ENCODE results near the gene CPNE5. TPM values are rescaled to one million over a fixed set of nuclear protein-coding genes. Genes with fewer than 3 reads are reported as not detected.

CPNE5 gene
- total and polyA plus RNA-seq, 9 of the 15 experiments (the other 6 are each of a cell fraction or from before 2014, with no cell fraction given) = 0.14 to 1.0 (median 0.46) TPM; not detected in 2

GRCh38 chr6:36717871-36718540 lies 121.2 kb downstream of the CPNE5 start (continued):
- TF ChIP-seq, protein P1, sequence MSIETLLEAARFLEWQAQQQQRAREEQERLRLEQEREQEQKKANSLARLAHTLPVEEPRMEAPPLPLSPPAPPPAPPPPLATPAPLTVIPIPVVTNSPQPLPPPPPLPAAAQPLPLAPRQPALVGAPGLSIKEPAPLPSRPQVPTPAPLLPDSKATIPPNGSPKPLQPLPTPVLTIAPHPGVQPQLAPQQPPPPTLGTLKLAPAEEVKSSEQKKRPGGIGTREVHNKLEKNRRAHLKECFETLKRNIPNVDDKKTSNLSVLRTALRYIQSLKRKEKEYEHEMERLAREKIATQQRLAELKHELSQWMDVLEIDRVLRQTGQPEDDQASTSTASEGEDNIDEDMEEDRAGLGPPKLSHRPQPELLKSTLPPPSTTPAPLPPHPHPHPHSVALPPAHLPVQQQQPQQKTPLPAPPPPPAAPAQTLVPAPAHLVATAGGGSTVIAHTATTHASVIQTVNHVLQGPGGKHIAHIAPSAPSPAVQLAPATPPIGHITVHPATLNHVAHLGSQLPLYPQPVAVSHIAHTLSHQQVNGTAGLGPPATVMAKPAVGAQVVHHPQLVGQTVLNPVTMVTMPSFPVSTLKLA (conservative IDR thresholded peaks at IDR 0.05) = no peak
- no peak for TF ChIP-seq BCL6 (CRISPR knock-in tag; IDR thresholded peaks at IDR 0.05)
- no peak for TF ChIP-seq ZNF717 (CRISPR knock-in tag; IDR thresholded peaks at IDR 0.05)

DNA sequence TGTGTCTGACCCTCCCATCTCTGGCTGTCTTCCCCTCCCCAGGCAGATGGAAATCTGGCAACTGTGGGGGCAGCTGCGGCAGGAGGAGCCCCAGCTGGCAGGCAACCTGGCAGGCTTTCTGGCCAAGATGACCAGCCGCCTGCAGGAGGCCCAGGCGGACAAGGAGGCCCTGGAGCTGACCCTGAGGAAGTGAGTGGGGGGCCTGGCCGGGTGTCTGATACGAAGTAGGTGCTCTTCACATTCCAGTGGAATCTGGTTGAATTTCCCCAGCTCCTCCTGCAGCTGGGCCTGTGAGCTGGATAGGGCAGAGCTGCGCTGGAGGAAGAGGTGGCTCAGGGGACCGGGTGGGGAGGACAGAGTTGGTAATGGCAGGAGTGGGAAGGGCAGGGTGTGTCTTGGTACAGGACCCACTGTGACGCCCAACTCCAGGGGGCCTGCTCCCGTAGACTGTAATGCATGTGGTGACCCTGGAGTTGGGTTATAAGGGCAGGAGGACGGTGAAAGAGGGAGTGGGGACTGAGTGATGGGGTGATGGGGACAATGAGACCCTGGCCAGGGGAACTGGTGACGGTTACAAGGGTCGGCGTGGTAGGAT lies 121.9 kb downstream of the CPNE5 start:
- TF ChIP-seq FOXJ3 (CRISPR knock-in tag; IDR thresholded peaks at IDR 0.05) = no peak
- no peak for TF ChIP-seq ZNF780A (CRISPR knock-in tag; IDR thresholded peaks at IDR 0.05)
- TF ChIP-seq, protein P2, sequence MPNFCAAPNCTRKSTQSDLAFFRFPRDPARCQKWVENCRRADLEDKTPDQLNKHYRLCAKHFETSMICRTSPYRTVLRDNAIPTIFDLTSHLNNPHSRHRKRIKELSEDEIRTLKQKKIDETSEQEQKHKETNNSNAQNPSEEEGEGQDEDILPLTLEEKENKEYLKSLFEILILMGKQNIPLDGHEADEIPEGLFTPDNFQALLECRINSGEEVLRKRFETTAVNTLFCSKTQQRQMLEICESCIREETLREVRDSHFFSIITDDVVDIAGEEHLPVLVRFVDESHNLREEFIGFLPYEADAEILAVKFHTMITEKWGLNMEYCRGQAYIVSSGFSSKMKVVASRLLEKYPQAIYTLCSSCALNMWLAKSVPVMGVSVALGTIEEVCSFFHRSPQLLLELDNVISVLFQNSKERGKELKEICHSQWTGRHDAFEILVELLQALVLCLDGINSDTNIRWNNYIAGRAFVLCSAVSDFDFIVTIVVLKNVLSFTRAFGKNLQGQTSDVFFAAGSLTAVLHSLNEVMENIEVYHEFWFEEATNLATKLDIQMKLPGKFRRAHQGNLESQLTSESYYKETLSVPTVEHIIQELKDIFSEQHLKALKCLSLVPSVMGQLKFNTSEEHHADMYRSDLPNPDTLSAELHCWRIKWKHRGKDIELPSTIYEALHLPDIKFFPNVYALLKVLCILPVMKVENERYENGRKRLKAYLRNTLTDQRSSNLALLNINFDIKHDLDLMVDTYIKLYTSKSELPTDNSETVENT (CRISPR knock-in tag; IDR thresholded peaks at IDR 0.05) = no peak
- TF ChIP-seq ZNF778 (CRISPR knock-in tag; IDR thresholded peaks at IDR 0.05) = no peak
- Histone ChIP-seq H3K27me3 (ENCODE audit: control insufficient read depth in 2 of 2, insufficient read depth in 2 of 2, low read length in 2 of 2) (peaks cover 35 to 84% of the 10 kb centered on the region in 2 experiments), H2AFZ (ENCODE audit: low read depth, low read length) (no peak overlapping the region), H4K20me1 (replicated peaks; ENCODE audit: control insufficient read depth, insufficient read depth, low read length) (peaks cover 21% of the 10 kb centered on the region; the same call in 1 of the 2 replicates), H3K9ac (ENCODE audit: insufficient read depth in 1 of 2, low read depth in 2 of 2, low read length in 2 of 2) (no peak overlapping the region), H3K9me1 (ENCODE audit: control insufficient read depth, insufficient read depth, low read length) (no peaks in the 10 kb centered on the region), H3K4me2 (ENCODE audit: insufficient read depth, low read length) (no peak overlapping the region), H3K27ac (ENCODE audit: extremely low read depth, low read depth, low read length) (no peak overlapping the region), H3K79me2 (ENCODE audit: control insufficient read depth, insufficient read depth, low read length) (no peaks in the 10 kb centered on the region), H3K36me3 (ENCODE audit: control insufficient read depth, insufficient read depth, low read length) (no peaks in the 10 kb centered on the region), H3K9me3 (replicated peaks; ENCODE audit: control insufficient read depth, insufficient read depth, low read depth, low read length) (no peaks in the 10 kb centered on the region), H3K4me1 (replicated peaks in 1 of 2; ENCODE audit: control insufficient read depth in 2 of 2, insufficient read depth in 2 of 2, low read length in 2 of 2) (peaks cover 0 to 12% of the 10 kb centered on the region in 2 experiments; a peak in 1 of 5 replicates), H3K4me3 (no peak overlapping the region)
- BruUV-seq (replicated peaks) = no TSS peak
- in situ Hi-C loops (cut with MboI) = no loop called here
- whole genome bisulfite sequencing (ENCODE audit: insufficient coverage, low coverage, missing lambda C conversion rate) = 7% methylated on average over 13 of the region's 13 CpGs
- ATAC-seq = no peak
- DNase-seq (ENCODE audit: extremely low read depth in 1 of 4, low spot score in 3 of 4) = no peak
- ChIA-PET CTCF (ENCODE audit: low intra/inter-chr PET ratio) (no interaction called here), POLR2A (no interaction called here)
- no peak for FAIRE-seq
- intact Hi-C loops (cut with micrococcal nuclease) = no loop called here
